NCI-H1105 treated with DMSO at 0.1 percent for 48 hours (cell line): ENCODE measurements around the gene SLC25A25.
"Not testable (repeated sequence)": the region's sequence is repeated elsewhere in the genome, so short reads cannot be mapped to it uniquely, and the experiment has no call there.

Experiments
- DNase-seq: peaks from one replicate; lab custom pipeline; 2025; lab: John Stamatoyannopoulos, UW

The SLC25A25 gene

DNA sequence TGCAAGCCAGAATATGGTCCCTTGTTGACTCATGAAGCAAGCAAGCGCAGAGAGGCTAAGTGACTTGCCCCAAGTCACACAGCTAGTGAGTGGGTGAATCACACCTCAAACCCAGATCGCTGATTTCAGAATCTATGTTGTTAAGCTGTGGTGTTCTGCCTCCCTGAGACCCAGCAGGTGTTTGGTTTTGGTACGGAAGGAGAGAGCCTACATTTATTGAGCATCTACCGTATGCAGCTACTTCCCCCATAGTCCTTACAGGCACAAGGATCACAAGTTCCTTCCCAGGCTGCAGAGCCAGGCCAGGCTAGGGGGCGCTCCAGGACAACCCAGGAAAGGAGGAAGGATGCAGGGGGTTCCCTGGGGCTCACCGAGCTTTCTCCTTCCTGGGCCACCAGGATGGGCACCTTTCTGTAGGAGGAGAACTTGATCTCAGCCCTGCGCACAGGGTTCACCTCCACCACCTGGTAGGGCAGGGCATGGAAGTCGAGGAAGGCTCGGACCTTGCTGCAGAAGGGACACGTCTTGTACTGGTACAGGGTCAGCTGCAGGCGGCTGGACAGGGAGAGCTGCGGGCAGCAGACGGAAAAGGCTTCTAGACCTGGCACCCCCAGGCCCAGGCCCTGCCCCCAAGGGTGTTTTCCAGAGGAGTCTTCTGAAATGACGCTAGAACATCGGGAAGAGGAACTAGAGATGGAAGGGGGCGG lies 57.0 kb downstream of the SLC25A25 start:
- DNase-seq, result no peak

GRCh38 chr9:128125580-128126354 lies 57.7 kb downstream of the SLC25A25 start:
- no peak for DNase-seq

GRCh38 chr9:128127568-128127989 lies 59.5 kb downstream of the SLC25A25 start, which contains the start of gene PTGES2:
Gene PTGES2 (minus strand): TSS chr9:128127729. CDS start chr9:128127717, 12 bp downstream.
- DNase-seq, result peak; percentile 61

DNA sequence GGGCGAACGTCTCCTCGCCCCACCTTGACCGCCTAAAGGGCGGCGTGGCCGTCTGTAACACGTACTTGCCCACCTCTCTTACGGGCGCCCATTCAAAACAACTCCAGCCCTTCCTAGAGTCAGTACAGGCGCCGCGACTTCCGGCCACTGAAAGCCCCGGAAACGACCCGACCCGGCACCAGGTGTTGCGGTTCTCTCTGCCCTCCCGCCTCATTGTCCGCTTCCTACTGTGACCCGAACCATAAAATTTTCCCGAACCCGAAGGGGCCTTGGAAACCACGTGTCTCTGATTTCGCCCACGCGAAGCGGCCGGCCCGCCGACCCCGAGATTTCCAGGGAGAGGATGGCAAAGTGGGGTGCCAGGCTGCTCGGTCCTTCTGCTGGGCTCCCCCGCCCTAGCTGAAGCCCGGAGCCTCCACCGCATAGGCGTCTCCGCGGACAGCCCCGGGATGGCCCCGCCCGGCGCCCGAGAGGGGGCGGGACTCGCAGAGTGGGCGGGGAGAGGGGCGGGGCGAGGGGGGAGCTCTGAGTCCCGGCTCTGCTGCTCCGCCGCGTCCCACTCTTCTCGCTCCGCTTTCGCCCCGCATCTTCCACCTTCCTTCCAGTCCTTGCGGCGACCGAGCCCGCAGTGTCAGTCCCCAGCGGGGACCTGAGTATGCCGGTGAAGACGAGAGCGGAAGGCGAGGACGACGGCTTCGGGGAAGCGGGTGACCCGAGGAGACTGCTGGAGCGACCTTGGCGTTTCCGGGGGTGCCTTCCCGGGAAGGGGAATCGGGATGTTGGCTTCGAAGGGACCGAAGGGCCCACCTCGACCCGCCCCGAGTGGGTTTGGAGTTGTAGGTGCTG lies 60.2 kb downstream of the SLC25A25 start:
- DNase-seq, result peak; percentile 86

DNA sequence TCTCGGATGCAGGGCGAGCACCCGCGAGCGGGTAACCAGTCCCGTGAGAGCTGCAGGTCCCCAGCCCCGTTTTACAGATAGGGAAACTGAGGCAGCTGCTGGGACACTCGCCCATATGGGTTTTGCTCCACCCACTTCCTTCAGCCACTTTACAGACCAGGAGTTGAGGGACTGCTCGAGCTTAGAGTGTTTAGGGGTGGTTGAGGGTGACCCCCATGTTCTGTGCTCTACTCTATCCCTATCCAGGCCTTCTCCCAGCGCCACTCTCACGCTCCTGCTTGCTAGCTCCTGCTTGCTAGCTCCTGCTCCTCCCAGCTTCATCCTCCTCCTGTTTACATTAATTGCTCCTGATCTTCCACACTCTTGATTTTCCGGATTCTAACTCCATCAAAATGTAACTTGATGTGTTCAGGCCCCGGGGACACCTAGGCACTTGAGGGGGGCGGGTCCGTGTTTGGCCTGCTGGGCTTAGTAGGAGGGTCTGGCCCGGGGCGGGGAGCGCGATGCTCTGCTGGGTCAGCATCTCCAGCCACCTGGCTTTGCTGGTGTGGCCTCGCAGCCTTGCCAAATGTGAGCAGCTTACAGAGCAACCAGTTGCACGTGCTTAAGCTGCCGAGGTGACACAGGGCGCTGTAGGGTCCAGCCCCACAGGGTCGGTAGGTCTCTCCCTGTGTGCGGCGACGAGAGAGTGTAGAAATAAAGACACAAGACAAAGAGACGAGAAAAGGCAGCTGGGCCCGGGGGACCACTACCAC lies 61.0 kb downstream of the SLC25A25 start:
- no peak for DNase-seq

DNA sequence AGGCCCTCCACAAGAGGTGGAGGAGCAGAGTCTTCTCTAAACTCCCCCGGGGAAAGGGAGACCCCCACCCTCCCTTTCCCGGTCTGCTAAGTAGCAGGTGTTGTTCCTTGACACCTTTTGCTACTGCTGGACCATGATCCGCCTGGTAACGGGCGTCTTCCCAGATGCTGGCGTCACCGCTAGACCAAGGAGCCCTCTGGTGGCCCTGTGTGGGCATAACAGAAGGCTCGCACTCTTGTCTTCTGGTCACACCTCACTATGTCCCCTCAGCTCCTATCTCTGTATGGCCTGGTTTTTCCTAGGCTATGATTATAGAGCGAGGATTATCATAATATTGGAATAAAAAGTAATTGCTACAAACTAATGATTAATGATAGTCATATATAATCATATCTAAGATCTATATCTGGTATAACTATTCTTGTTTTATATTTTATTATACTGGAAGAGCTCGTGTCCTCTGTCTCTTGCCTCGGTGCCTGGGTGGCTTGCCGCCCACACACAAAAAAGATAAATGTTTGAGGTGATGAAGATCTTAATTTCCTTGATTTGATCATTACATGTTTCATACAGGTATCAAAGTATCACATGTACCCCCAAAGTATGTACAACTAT lies 62.1 kb downstream of the SLC25A25 start:
- DNase-seq, result not testable (repeated sequence)

DNA sequence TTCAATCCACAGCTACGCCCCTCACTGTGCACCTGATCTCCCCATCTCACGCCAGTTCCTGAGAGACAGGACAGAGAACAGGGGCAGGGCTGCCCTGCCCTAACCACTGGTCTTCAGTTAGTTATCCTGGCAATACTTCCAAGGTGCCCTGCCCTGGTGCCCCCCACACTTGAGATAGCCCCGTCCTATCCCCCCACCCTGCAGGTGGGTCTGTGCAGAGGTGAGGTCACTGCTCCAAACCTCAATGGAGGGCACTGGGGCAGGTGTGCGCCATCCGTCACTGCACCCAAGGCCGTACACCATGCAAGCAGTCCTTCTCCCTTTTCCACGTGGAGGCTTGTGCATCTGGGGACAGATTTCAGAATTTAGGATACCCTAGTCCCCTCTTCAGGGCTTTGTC lies 62.6 kb downstream of the SLC25A25 start:
- DNase-seq, result not testable (repeated sequence)

DNA sequence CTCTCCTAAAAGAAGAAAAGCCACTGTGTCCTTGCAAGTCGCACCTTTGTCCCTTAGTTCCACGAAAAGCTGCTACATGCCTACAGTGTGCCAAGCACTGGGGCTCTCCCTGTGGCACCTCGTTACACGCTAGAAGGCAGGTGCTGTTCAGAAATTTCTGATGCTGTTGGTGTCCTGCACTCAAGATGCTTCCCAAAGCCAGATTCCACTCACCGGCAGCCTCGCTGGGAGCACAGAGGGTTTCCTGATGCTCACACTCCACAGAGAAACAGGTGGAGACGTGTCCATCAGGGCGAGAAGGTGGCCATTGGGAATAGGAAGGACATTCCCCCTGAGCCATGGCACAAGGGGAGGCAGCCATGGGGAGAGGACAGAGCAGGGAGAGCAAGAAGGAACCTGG lies 63.3 kb downstream of the SLC25A25 start:
- not testable (repeated sequence) for DNase-seq

DNA sequence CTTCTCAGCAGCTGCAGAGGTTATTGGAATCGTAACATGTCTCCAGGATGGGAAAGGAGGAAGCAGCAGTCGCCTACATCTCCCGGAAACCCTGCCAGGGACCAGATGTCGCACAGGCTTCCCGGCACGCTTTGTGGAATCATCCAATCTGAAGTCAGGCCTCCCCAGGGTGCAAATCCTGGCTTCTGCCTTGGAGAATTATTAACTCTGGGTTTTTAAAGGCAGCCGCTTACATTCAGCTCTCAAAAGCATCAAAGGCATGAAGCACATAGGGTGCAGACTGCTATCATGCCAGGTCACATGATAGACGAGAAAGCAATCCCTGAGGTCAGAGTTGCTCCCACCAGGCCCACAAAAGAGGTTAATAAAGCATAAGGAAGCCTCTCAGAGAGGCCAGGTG lies 64.1 kb downstream of the SLC25A25 start:
- not testable (repeated sequence) for DNase-seq

GRCh38 chr9:128135561-128135960 lies 67.5 kb downstream of the SLC25A25 start:
- DNase-seq, result not testable (repeated sequence)

GRCh38 chr9:128136816-128137793 lies 69.1 kb downstream of the SLC25A25 start:
- DNase-seq, result no peak

DNA sequence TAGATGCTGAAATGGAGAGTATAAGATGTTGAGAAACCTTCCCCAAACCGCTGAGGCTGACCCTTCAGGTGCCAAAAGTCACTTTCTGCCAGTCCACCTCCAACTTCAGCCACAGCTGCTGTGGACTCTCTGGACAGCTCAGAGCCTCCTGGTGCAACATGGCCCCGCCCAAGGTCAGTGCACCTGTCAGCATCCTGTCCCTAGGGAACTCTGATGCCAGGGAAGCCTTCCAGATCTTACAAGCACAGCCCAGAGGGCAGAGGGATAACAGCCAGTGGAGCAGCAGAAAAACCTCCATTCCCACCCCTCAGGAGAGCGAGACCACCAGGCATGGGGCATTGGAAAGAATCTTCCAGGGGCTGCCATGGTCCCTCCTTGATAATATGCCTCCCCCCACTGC lies 70.0 kb downstream of the SLC25A25 start:
- no peak for DNase-seq

- no peak for DNase-seq
These were observed 71.6 kb downstream of the SLC25A25 start for GRCh38 chr9:128139621-128140020.

DNA sequence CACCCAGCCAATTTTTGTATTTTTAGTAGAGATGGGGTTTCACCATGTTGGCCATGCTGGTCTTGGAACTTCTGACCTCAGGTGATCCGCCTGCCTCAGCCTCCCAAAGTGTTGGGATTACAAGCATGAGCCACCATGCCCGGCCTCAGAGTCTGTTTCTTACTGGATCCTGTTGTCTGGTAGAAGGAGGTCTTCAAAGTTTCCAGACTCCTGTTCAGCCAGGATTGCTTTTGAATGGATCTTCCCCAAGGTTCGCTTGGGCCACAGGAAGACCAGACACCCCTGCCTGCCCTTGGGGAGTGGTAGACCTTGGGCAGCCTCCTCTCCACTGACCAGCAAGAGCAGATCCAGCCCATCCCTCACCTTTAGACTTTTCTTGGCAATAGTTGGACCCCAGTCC lies 73.6 kb downstream of the SLC25A25 start:
- DNase-seq, result no peak

GRCh38 chr9:128142061-128142460 lies 74.0 kb downstream of the SLC25A25 start:
- no peak for DNase-seq

GRCh38 chr9:128142596-128142995 lies 74.6 kb downstream of the SLC25A25 start:
- DNase-seq, result no peak

DNA sequence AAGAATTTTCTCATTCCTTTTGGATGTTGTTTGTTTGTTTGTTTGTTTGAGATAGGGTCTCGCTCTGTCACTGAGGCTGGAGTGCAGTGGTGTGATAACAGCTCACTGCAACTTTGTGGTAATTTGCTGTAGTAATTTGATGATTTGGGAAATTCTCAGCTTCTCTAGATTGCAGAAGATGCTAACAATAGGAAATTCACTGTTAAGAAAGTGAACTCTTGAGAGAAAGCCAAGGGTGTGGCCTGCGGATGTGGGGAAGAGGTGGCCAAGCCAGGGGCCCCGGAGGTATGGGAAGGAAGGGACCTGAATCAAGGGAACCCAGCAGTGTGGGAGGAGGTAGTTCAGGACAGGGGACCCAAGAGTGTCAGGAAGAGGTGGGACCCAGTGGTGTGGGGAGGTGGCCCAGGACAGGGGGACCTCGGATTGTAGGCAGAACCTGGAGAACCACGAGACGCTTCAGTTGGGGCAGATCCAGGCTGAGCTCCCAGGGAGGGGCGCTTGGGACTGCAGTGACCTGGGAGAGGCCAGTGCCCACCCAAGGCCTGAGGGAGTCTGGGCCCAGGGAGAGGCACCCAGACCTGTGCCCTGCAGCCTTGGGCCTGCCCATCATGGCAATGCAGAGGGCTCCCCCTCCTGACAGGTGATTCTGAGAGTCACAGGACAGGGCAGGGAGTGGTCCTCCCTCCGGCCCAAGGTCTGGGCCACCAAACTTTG lies 75.7 kb downstream of the SLC25A25 start:
- no peak for DNase-seq

GRCh38 chr9:128144239-128145181 lies 76.5 kb downstream of the SLC25A25 start:
- no peak for DNase-seq
